ENCODE results near the gene NFE2L1. TPM values are rescaled to one million over a fixed set of nuclear protein-coding genes. Genes with fewer than 3 reads are reported as not detected.
"Not testable (repeated sequence)": the region's sequence is repeated elsewhere in the genome, so short reads cannot be mapped to it uniquely, and the experiment has no call there.

NFE2L1 gene
- total RNA-seq, 1 donor from 2014 or later = 228 TPM

DNA sequence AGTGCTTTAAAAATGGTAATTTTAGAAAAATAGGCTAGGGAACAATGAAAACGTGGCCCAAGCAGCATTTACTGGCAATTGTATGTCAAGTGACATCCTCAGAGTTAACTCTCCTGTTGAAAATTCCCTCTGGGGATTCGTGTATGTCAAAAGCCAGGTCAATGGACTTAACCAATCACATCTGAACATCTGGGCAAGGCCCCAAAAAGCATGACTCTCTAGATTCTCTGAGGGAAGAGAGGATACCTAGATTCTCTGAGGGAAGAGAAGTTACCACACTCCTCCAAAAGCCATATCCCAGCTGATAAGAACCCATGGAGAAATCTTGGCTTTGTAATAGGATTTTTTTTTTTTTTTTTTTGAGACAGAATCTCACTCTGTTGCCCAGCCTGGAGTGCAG is 23.5 kb downstream of the NFE2L1 start:
- TF ChIP-seq, protein P1, sequence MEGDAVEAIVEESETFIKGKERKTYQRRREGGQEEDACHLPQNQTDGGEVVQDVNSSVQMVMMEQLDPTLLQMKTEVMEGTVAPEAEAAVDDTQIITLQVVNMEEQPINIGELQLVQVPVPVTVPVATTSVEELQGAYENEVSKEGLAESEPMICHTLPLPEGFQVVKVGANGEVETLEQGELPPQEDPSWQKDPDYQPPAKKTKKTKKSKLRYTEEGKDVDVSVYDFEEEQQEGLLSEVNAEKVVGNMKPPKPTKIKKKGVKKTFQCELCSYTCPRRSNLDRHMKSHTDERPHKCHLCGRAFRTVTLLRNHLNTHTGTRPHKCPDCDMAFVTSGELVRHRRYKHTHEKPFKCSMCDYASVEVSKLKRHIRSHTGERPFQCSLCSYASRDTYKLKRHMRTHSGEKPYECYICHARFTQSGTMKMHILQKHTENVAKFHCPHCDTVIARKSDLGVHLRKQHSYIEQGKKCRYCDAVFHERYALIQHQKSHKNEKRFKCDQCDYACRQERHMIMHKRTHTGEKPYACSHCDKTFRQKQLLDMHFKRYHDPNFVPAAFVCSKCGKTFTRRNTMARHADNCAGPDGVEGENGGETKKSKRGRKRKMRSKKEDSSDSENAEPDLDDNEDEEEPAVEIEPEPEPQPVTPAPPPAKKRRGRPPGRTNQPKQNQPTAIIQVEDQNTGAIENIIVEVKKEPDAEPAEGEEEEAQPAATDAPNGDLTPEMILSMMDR (IDR thresholded peaks at IDR 0.05; ENCODE audit: insufficient read depth, low read length, poor library complexity, severe bottlenecking) = no peak
- peaks cover 1% of the 10 kb centered on the region for H3K36me3 ChIP-seq (ENCODE audit: control insufficient read depth, insufficient read depth, low read length)
- H3K4me3 ChIP-seq (ENCODE audit: low read depth, low read length) = no peak overlapping the region
- H3K27me3 ChIP-seq (ENCODE audit: control insufficient read depth, insufficient read depth, low read length) = no peaks in the 10 kb centered on the region
- no peak for DNase-seq (ENCODE audit: low read depth)

DNA sequence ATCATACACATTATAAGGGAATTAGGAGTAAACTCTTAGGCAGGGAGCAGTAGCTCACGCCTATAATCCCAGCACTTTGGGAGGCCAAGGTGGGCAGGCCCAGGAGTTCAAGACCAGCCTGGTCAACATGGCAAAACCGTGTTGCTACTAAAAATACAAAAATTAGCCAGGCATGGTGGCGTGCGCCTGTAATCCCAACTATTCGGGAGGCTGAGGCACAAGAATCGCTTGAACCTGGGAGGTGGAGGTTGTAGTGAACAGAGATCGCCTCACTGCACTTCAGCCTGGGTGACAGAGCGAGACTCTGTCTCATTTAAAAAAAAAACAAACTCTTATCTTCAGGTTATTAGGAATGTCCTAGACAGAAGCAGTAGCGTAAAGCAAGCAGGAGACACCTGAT is 24.7 kb downstream of the NFE2L1 start:
- H3K27me3 ChIP-seq (ENCODE audit: control insufficient read depth, insufficient read depth, low read length); DNase-seq (ENCODE audit: low read depth); H3K4me3 ChIP-seq (ENCODE audit: low read depth, low read length); H3K36me3 ChIP-seq (ENCODE audit: control insufficient read depth, insufficient read depth, low read length): not testable (repeated sequence)

DNA sequence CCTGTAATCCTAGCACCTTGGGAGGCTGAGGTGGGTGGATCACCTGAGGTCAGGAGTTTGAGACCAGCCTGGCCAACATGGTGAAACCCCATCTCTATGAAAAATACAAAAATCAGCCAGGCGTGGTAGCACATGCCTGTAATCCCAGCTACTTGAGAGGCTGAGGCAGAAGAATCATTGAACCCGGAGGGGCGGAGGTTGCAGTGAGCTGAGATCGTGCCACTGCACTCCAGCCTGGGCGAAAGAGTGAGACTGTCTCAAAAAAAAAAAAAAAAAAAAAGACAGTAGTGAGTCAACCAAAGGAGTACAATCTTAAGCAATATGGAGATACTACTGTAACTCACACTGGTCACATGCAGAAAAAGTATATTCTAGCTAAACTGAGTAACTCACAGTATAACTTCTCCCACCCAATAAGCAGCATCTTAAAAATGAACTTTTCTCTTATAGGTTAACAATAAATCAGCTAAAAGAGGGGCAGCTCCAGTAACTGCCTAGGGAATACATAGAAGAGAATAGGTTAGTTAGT is 25.5 kb downstream of the NFE2L1 start:
- H3K4me3 ChIP-seq (ENCODE audit: low read depth, low read length); H3K36me3 ChIP-seq (ENCODE audit: control insufficient read depth, insufficient read depth, low read length); DNase-seq (ENCODE audit: low read depth); H3K27me3 ChIP-seq (ENCODE audit: control insufficient read depth, insufficient read depth, low read length): not testable (repeated sequence)

DNA sequence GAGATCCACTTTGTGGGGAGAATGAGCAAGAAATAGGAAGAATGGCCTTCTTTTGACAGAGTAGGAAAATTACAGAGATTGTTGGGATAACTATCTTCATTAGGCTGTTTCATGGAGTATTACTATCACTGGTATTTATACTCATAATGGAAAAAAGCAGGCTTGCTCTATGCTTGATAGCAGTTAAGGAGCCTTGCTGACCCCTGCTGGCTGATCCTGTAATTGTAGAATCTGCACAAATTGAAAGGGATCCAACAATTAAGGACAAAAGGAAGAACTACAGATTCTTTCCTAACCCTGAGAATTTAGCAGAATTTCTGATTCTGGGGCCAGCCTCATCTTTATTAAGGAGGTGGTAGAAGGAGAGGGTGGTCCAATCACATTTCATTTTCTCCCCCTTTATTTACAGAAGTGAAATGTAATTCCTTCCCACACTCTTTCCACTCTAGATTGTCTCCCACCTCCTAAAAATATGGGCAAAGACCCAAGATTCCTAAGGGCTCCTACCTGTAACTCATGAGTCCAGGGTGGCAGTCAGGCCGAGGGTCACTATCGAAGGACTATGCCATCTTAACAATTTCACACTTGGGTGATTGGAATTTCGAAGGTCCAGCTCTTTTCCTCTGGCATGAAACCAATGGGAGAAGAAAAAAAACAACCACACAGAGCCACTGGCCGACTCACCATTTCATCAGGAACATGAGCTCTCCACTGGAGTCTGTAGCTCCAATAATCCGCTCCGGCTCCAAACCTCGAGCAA is 26.3 kb downstream of the NFE2L1 start:
- no peak overlapping the region for H3K4me3 ChIP-seq (ENCODE audit: low read depth, low read length)
- no peaks in the 10 kb centered on the region for H3K27me3 ChIP-seq (ENCODE audit: control insufficient read depth, insufficient read depth, low read length)
- peak; percentile 72 for DNase-seq (ENCODE audit: low read depth)
- TF ChIP-seq, protein P1 (IDR thresholded peaks at IDR 0.05; ENCODE audit: insufficient read depth, low read length, poor library complexity, severe bottlenecking) = peak; percentile 84
- peaks cover 1% of the 10 kb centered on the region for H3K36me3 ChIP-seq (ENCODE audit: control insufficient read depth, insufficient read depth, low read length)

DNA sequence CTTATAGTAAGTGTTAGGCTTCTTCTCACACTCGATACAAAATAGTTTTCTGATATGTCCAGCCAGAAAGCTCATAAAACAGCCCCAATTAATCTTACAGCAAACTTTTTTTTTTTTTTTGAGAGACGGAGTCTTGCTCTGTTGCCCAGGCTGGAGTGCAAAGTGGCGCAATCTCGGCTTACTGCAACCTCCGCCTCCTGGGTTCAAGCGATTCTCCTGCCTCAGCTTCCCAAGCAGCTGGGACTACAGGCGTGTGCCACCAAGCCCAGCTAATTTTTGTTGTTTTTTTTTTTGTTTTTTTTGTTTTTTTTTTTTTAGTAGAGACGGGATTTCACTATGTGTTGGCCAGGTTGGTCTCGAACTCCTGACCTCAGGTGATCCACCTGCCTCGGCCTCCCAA is 29.0 kb downstream of the NFE2L1 start:
- not testable (repeated sequence) for H3K4me3 ChIP-seq (ENCODE audit: low read depth, low read length); H3K27me3 ChIP-seq (ENCODE audit: control insufficient read depth, insufficient read depth, low read length); DNase-seq (ENCODE audit: low read depth); H3K36me3 ChIP-seq (ENCODE audit: control insufficient read depth, insufficient read depth, low read length)

DNA sequence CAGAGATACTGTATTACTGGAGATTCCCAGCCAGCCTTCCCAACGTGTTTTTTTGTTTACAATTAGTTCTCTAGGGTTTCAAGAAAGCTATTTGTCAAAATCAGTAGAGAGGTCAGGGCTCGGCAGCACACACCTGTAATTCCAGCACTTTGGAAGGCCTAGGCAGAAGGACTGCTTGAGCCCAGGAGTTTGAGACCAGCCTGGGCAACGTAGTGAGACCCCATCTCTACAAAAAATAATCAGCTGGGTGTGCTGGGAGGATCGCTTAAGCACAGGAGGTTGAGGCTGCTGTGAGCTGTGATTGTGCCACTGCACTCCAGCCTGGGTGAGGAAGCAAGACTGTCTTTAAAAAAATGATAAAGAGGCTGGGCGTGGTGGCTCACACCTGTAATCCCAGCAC is 33.7 kb downstream of the NFE2L1 start:
- Histone ChIP-seq H3K36me3 (ENCODE audit: control insufficient read depth, insufficient read depth, low read length) (no peaks in the 10 kb centered on the region), H3K4me3 (ENCODE audit: low read depth, low read length) (no peak overlapping the region), H3K27me3 (ENCODE audit: control insufficient read depth, insufficient read depth, low read length) (no peaks in the 10 kb centered on the region)
- TF ChIP-seq, protein P1 (IDR thresholded peaks at IDR 0.05; ENCODE audit: insufficient read depth, low read length, poor library complexity, severe bottlenecking) = no peak
- no peak for DNase-seq (ENCODE audit: low read depth)

DNA sequence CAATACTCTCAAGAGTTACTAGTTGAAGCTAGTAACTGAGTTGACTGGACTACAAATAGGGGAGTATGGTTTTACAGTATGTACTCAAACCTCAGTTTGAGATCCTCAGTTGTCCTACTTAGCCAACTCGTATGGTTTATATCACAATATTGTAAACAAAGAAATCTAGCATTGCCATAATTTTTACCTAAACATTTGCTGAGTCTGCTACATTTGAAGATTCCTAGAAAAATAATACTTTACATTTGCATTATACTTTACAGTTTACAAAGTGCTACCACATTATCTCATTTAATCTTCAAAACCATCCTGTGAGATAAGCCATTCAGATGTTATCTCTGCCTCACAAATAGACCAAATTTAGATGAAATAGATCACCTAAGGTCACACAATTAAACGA is 36.8 kb downstream of the NFE2L1 start:
- Histone ChIP-seq H3K4me3 (ENCODE audit: low read depth, low read length) (no peak overlapping the region), H3K36me3 (ENCODE audit: control insufficient read depth, insufficient read depth, low read length) (no peaks in the 10 kb centered on the region), H3K27me3 (ENCODE audit: control insufficient read depth, insufficient read depth, low read length) (no peaks in the 10 kb centered on the region)
- no peak for DNase-seq (ENCODE audit: low read depth)
- TF ChIP-seq, protein P1 (IDR thresholded peaks at IDR 0.05; ENCODE audit: insufficient read depth, low read length, poor library complexity, severe bottlenecking) = no peak

Measured in kidney epithelial cell (primary cell).